ENCODE measurements around the gene LMBR1.
A peak's percentile ranks its signal among the peaks of the same experiment; 100 is the strongest.

LMBR1 gene

GRCh38 chr7:156764016-156764669 is 128.8 kb downstream of the LMBR1 start:
- Histone ChIP-seq H3K9me2 (replicated peaks; ENCODE audit: control insufficient read depth, low read length) (no peaks in the 10 kb centered on the region), H3K4me3 (ENCODE audit: low read length) (no peak overlapping the region), H3F3A (ENCODE audit: control insufficient read depth, insufficient read depth) (peaks cover 2% of the 10 kb centered on the region; the same call in 1 of the 2 replicates), H4K20me1 (ENCODE audit: control insufficient read depth, insufficient read depth, low read depth, low read length) (no peaks in the 10 kb centered on the region), H3K27ac (ENCODE audit: low read depth, low read length) (no peak overlapping the region), H3K9me3 (ENCODE audit: control insufficient read depth, insufficient read depth, low read length) (peaks cover 13% of the 10 kb centered on the region; the same call in 1 of the 2 replicates), H3K27me3 (ENCODE audit: control insufficient read depth, low read length) (no peaks in the 10 kb centered on the region), H3K4me2 (ENCODE audit: low read length) (no peak overlapping the region), H3K4me1 (ENCODE audit: control insufficient read depth, low read length) (peaks cover 19% of the 10 kb centered on the region), H3K36me3 (ENCODE audit: control insufficient read depth, low read length) (peaks cover 37% of the 10 kb centered on the region), H3K79me2 (ENCODE audit: control insufficient read depth, low read length) (peaks cover 8% of the 10 kb centered on the region)
- no peak for TF ChIP-seq EZH2phosphoT487 (IDR thresholded peaks at IDR 0.05; ENCODE audit: borderline replicate concordance, low read length)
- peak; percentile 39 for TF ChIP-seq CTCF (IDR thresholded peaks at IDR 0.05; ENCODE audit: low read depth, low read length, poor library complexity, severe bottlenecking)

GRCh38 chr7:156759579-156760202 is 133.3 kb downstream of the LMBR1 start:
- H3K4me2 ChIP-seq (ENCODE audit: low read length), result no peak overlapping the region
- no peaks in the 10 kb centered on the region for H3K27me3 ChIP-seq (ENCODE audit: control insufficient read depth, low read length)
- H3K4me3 ChIP-seq (ENCODE audit: low read length), result no peak overlapping the region
- peaks cover 13% of the 10 kb centered on the region; the same call in 1 of the 2 replicates for H3K9me3 ChIP-seq (ENCODE audit: control insufficient read depth, insufficient read depth, low read length)
- no peak overlapping the region for H3K27ac ChIP-seq (ENCODE audit: low read depth, low read length)
- H3F3A ChIP-seq (ENCODE audit: control insufficient read depth, insufficient read depth), result peaks cover 5% of the 10 kb centered on the region
- no peaks in the 10 kb centered on the region for H3K79me2 ChIP-seq (ENCODE audit: control insufficient read depth, low read length)
- H4K20me1 ChIP-seq (ENCODE audit: control insufficient read depth, insufficient read depth, low read depth, low read length), result no peaks in the 10 kb centered on the region
- H3K9me2 ChIP-seq (replicated peaks; ENCODE audit: control insufficient read depth, low read length), result no peaks in the 10 kb centered on the region
- H3K36me3 ChIP-seq (ENCODE audit: control insufficient read depth, low read length), result peaks cover 48% of the 10 kb centered on the region
- TF ChIP-seq CTCF (IDR thresholded peaks at IDR 0.05; ENCODE audit: low read depth, low read length, poor library complexity, severe bottlenecking) (no peak), EZH2phosphoT487 (IDR thresholded peaks at IDR 0.05; ENCODE audit: borderline replicate concordance, low read length) (no peak)
- no peaks in the 10 kb centered on the region for H3K4me1 ChIP-seq (ENCODE audit: control insufficient read depth, low read length)

- H3K79me2 ChIP-seq (ENCODE audit: control insufficient read depth, low read length), result no peaks in the 10 kb centered on the region
- H3F3A ChIP-seq (ENCODE audit: control insufficient read depth, insufficient read depth), result peaks cover 3% of the 10 kb centered on the region
- H3K36me3 ChIP-seq (ENCODE audit: control insufficient read depth, low read length), result peaks cover 48% of the 10 kb centered on the region
- H3K4me2 ChIP-seq (ENCODE audit: low read length), result no peak overlapping the region
- H3K27me3 ChIP-seq (ENCODE audit: control insufficient read depth, low read length), result no peaks in the 10 kb centered on the region
- H4K20me1 ChIP-seq (ENCODE audit: control insufficient read depth, insufficient read depth, low read depth, low read length), result no peaks in the 10 kb centered on the region
- H3K9me3 ChIP-seq (ENCODE audit: control insufficient read depth, insufficient read depth, low read length), result peaks cover 13% of the 10 kb centered on the region; the same call in 1 of the 2 replicates
- no peak overlapping the region for H3K27ac ChIP-seq (ENCODE audit: low read depth, low read length)
- no peaks in the 10 kb centered on the region for H3K4me1 ChIP-seq (ENCODE audit: control insufficient read depth, low read length)
- no peaks in the 10 kb centered on the region for H3K9me2 ChIP-seq (replicated peaks; ENCODE audit: control insufficient read depth, low read length)
- TF ChIP-seq CTCF (IDR thresholded peaks at IDR 0.05; ENCODE audit: low read depth, low read length, poor library complexity, severe bottlenecking), result no peak
- no peak for TF ChIP-seq EZH2phosphoT487 (IDR thresholded peaks at IDR 0.05; ENCODE audit: borderline replicate concordance, low read length)
- no peak overlapping the region for H3K4me3 ChIP-seq (ENCODE audit: low read length)
These were observed 133.8 kb downstream of the LMBR1 start for GRCh38 chr7:156759143-156759542.

Measured in DOHH2 (cell line).